HepG2 (cell line): ENCODE measurements around the gene CNNM3. TPM values are rescaled to one million over a fixed set of nuclear protein-coding genes. Genes with fewer than 3 reads are reported as not detected.

Experiments
- AKAP8 ChIP-seq: sonication (generic); formaldehyde crosslinking; IDR thresholded peaks from 2 replicates; pipeline ENCODE4 v1.5.1; 2020; ENCODE audit warnings: mild to moderate bottlenecking, missing genetic modification reagents
- BCL6 ChIP-seq: IDR thresholded peaks from 2 replicates; pipeline ENCODE4 v1.6.1; 2016; ENCODE audit warnings: missing genetic modification reagents, missing compliant biosample characterization
- DNMT1 ChIP-seq: sonication (generic); formaldehyde crosslinking; IDR thresholded peaks from 2 replicates; pipeline ENCODE4 v1.5.1; 2020; ENCODE audit warnings: mild to moderate bottlenecking, missing genetic modification reagents
- NBN ChIP-seq: fragments of 450-650 bp; conservative IDR thresholded peaks from 2 replicates; pipeline ENCODE4 v1.6.1; 2017
- RFXANK ChIP-seq: IDR thresholded peaks from 2 replicates; pipeline ENCODE4 v1.6.1; 2016
- SOX13 ChIP-seq, 3 experiments: fragments of 450-650 bp in 1 of 3; sonication (generic) in 1 of 3; formaldehyde crosslinking in 1 of 3; IDR thresholded peaks in 2 of 3; conservative IDR thresholded peaks in 1 of 3; 2 replicates each; pipeline versions ENCODE4 v1.5.0 to v1.6.1; 2016 to 2020; ENCODE audit warnings: antibody characterized with exemption in 1 of 3, mild to moderate bottlenecking in 1 of 3, missing compliant biosample characterization in 1 of 3, missing genetic modification reagents in 1 of 3, moderate library complexity in 1 of 3
- STAT5B ChIP-seq: sonication (generic); formaldehyde crosslinking; IDR thresholded peaks from 2 replicates; pipeline ENCODE4 v1.4.0; 2020; ENCODE audit warnings: missing genetic modification reagents
- ZNF138 ChIP-seq: sonication (generic); formaldehyde crosslinking; IDR thresholded peaks from 2 replicates; pipeline ENCODE4 v1.5.0; 2020; ENCODE audit warnings: mild to moderate bottlenecking, low read depth, missing genetic modification reagents
- ZNF234 ChIP-seq: sonication (generic); formaldehyde crosslinking; conservative IDR thresholded peaks from 2 replicates; pipeline ENCODE4 v1.5.1; 2020; ENCODE audit warnings: mild to moderate bottlenecking, missing genetic modification reagents
- ZNF318 ChIP-seq: sonication (generic); formaldehyde crosslinking; IDR thresholded peaks from 2 replicates; pipeline ENCODE4 v1.4.0; 2020; ENCODE audit warnings: mild to moderate bottlenecking, missing genetic modification reagents
- ZNF333 ChIP-seq: sonication (generic); formaldehyde crosslinking; IDR thresholded peaks from 2 replicates; pipeline ENCODE4 v1.4.0; 2020; ENCODE audit warnings: mild to moderate bottlenecking, missing genetic modification reagents, borderline replicate concordance
- ZNF335 ChIP-seq: sonication (generic); formaldehyde crosslinking; IDR thresholded peaks from 2 replicates; pipeline ENCODE4 v1.4.0; 2020; ENCODE audit warnings: missing genetic modification reagents
- ZNF501 ChIP-seq: sonication (generic); formaldehyde crosslinking; IDR thresholded peaks from 2 replicates; pipeline ENCODE4 v1.5.1; 2020; ENCODE audit warnings: mild to moderate bottlenecking, moderate library complexity, missing genetic modification reagents
- ZNF572 ChIP-seq: sonication (generic); formaldehyde crosslinking; IDR thresholded peaks from 2 replicates; pipeline ENCODE4 v1.5.1; 2020; ENCODE audit warnings: mild to moderate bottlenecking, missing genetic modification reagents
- ZNF788 ChIP-seq: sonication (generic); formaldehyde crosslinking; IDR thresholded peaks from 2 replicates; pipeline ENCODE4 v1.5.0; 2020; ENCODE audit warnings: mild to moderate bottlenecking, missing genetic modification reagents, borderline replicate concordance
- polyA plus RNA-seq, 8 experiments: library from polyadenylated mRNA; depleted of rRNA in 3 of 8; stranded (reverse) in 7 of 8; unstranded in 1 of 8; fragments of >200 nt; fragmentation: Illumina TruSeq in 4 of 8; extraction: Trizol in 4 of 8; gene quantifications; 2 replicates each; pipeline versions ENCODE4 v1.2.1 to v1.2.3, GENCODE V29; 2011 to 2016; ENCODE audit warnings: low read depth in 4 of 8, missing spikeins in 1 of 8, mixed read lengths in 1 of 8; ENCODE audit not compliant: insufficient read depth in 1 of 8
- total RNA-seq, 5 experiments: library from RNA; depleted of rRNA; stranded (reverse); fragments of >200 nt; fragmentation: Illumina TruSeq; extraction: Trizol; gene quantifications; 2 replicates each; pipeline ENCODE4 v1.2.3, GENCODE V29; 2016; ENCODE audit warnings: low read depth in 1 of 5
- TF ChIP-seq, protein P1 (sequence below): sonication (generic); formaldehyde crosslinking; IDR thresholded peaks from 2 replicates; pipeline ENCODE4 v1.4.0; 2020; ENCODE audit warnings: mild to moderate bottlenecking, missing genetic modification reagents
- TF ChIP-seq, protein P2 (sequence below): sonication (generic); formaldehyde crosslinking; IDR thresholded peaks from 2 replicates; pipeline ENCODE4 v1.8.0; 2022; ENCODE audit warnings: missing genetic modification reagents, mild to moderate bottlenecking, inconsistent platforms, borderline replicate concordance

Gene CNNM3
- total and polyA plus RNA-seq, 2 of the 13 experiments (the other 11 are each of a cell fraction or from before 2014, with no cell fraction given) = 21.2 to 27.9 TPM

- TF ChIP-seq ZNF318 (CRISPR knock-in tag) = no peak
- peak; percentile 82 for TF ChIP-seq AKAP8 (CRISPR knock-in tag)
- peak; percentile 95 for TF ChIP-seq ZNF138 (CRISPR knock-in tag)
- TF ChIP-seq NBN = no peak
- peak; percentile 86 for TF ChIP-seq ZNF788 (CRISPR knock-in tag)
- TF ChIP-seq ZNF501 (CRISPR knock-in tag) = peak; percentile 98
- TF ChIP-seq, protein P1, sequence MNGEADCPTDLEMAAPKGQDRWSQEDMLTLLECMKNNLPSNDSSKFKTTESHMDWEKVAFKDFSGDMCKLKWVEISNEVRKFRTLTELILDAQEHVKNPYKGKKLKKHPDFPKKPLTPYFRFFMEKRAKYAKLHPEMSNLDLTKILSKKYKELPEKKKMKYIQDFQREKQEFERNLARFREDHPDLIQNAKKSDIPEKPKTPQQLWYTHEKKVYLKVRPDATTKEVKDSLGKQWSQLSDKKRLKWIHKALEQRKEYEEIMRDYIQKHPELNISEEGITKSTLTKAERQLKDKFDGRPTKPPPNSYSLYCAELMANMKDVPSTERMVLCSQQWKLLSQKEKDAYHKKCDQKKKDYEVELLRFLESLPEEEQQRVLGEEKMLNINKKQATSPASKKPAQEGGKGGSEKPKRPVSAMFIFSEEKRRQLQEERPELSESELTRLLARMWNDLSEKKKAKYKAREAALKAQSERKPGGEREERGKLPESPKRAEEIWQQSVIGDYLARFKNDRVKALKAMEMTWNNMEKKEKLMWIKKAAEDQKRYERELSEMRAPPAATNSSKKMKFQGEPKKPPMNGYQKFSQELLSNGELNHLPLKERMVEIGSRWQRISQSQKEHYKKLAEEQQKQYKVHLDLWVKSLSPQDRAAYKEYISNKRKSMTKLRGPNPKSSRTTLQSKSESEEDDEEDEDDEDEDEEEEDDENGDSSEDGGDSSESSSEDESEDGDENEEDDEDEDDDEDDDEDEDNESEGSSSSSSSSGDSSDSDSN = peak; percentile 93
- TF ChIP-seq ZNF572 (CRISPR knock-in tag) = 0 out of 2 replicates have a peak, but pooled peaks have one; percentile 61
- no peak for TF ChIP-seq ZNF234 (CRISPR knock-in tag)
- TF ChIP-seq, protein P2, sequence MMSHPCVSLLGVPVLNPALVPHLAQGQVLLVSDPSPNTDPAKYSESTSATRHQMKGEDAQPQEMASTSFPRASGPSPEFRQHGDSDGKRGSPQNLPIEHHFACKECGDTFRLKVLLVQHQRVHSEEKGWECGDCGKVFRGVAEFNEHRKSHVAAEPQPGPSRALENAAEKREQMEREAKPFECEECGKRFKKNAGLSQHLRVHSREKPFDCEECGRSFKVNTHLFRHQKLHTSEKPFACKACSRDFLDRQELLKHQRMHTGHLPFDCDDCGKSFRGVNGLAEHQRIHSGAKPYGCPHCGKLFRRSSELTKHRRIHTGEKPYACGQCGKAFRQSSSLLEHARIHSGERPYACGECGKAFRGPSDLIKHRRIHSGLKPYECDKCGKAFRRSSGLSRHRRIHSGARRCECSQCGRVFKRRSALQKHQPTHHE (CRISPR knock-in tag) = peak; percentile 79; the same call in 1 of the 2 replicates
- no peak; the same call in 1 of the 2 replicates for TF ChIP-seq ZNF335 (CRISPR knock-in tag)
- no peak; the same call in 1 of the 2 replicates for TF ChIP-seq STAT5B
- 0 out of 2 replicates have a peak, but pooled peaks have one; percentile 17 for TF ChIP-seq SOX13 (IDR thresholded peaks at IDR 0.05)
- peak in 1 of 2 experiments; percentile 53; a peak in 2 of 4 replicates for TF ChIP-seq SOX13 (CRISPR knock-in tag; conservative IDR thresholded peaks at IDR 0.05 in 1 of 2, IDR thresholded peaks at IDR 0.05 in 1 of 2)
- TF ChIP-seq ZNF333 (CRISPR knock-in tag) = peak; percentile 77; the same call in 1 of the 2 replicates
- peak; percentile 58 for TF ChIP-seq BCL6 (CRISPR knock-in tag)
- peak; percentile 69; the same call in 1 of the 2 replicates for TF ChIP-seq RFXANK (CRISPR knock-in tag)
- peak; percentile 88 for TF ChIP-seq DNMT1 (CRISPR knock-in tag)
These were observed 41.8 kb downstream of the CNNM3 start, which contains the start of gene ANKRD39 (continued) for GRCh38 chr2:96857667-96858372.
